CD4-positive, alpha-beta memory T cell (primary cell): ENCODE results near the gene PFDN6. TPM values are rescaled to one million over a fixed set of nuclear protein-coding genes. Genes with fewer than 3 reads are reported as not detected.

ENCODE experiments used
- CTCF ChIA-PET: fragments of 350-600 bp; sonication (Branson Sonifier 250); formaldehyde crosslinking; loops from one replicate; lab custom pipeline; 2021; ENCODE audit warnings: inconsistent platforms; ENCODE audit not compliant: partially characterized antibody; lab: Charles Lee
- POLR2A ChIA-PET: fragments of 350-600 bp; sonication (Branson Sonifier 250); formaldehyde crosslinking; loops from one replicate; lab custom pipeline; 2021; ENCODE audit not compliant: partially characterized antibody; lab: Charles Lee
- DNase-seq, 5 donors: peaks; one replicate each; pipeline versions ENCODE4 v3.0.0 to v3.0.0-alpha.2; 2020 to 2022; ENCODE audit warnings: mixed read lengths in 1 of 5
- H3K27ac ChIP-seq: one replicate; pipeline ENCODE4 v1.7.0; 2013; ENCODE audit warnings: low read depth, low read length
- H3K27me3 ChIP-seq: 2 replicates; pipeline ENCODE4 v1.7.0; 2013; ENCODE audit warnings: mild to moderate bottlenecking, low read length, moderate library complexity; ENCODE audit not compliant: insufficient read depth
- H3K36me3 ChIP-seq: 2 replicates; pipeline ENCODE4 v1.7.0; 2013; ENCODE audit warnings: mild to moderate bottlenecking, low read length, moderate library complexity; ENCODE audit not compliant: insufficient read depth
- H3K4me1 ChIP-seq: 2 replicates; pipeline ENCODE4 v1.7.0; 2013; ENCODE audit warnings: mild to moderate bottlenecking, low read length, moderate library complexity; ENCODE audit not compliant: insufficient read depth
- H3K4me3 ChIP-seq, 2 donors: one replicate each; pipeline ENCODE4 v1.7.0; 2013; ENCODE audit warnings: low read length in 2 of 2, mild to moderate bottlenecking in 1 of 2
- H3K9me3 ChIP-seq, 2 donors: one replicate each; pipeline ENCODE4 v1.7.0; 2013; ENCODE audit warnings: low read length in 2 of 2, control low read depth in 1 of 2; ENCODE audit not compliant: control insufficient read depth in 1 of 2
- H3K27ac Mint-ChIP-seq, 7 donors: one replicate each; pipeline ENCODE4 v1.8.0; 2020 to 2021; ENCODE audit warnings: mixed read lengths in 7 of 7, mild to moderate bottlenecking in 6 of 7, inconsistent platforms in 3 of 7, moderate library complexity in 3 of 7
- H3K27me3 Mint-ChIP-seq, 2 donors: one replicate each; pipeline ENCODE4 v1.8.0; 2020 to 2021; ENCODE audit warnings: mixed read lengths in 2 of 2
- H3K36me3 Mint-ChIP-seq, 2 donors: one replicate each; pipeline ENCODE4 v1.8.0; 2020 to 2021; ENCODE audit warnings: mixed read lengths in 2 of 2, inconsistent platforms in 1 of 2, mild to moderate bottlenecking in 1 of 2
- H3K4me1 Mint-ChIP-seq, 4 donors: one replicate each; pipeline ENCODE4 v1.8.0; 2020 to 2021; ENCODE audit warnings: mixed read lengths in 4 of 4, mild to moderate bottlenecking in 1 of 4
- H3K4me3 Mint-ChIP-seq, 8 donors: one replicate each; pipeline ENCODE4 v1.8.0; 2020 to 2021; ENCODE audit warnings: mixed read lengths in 8 of 8, mild to moderate bottlenecking in 7 of 8, moderate library complexity in 6 of 8, inconsistent platforms in 3 of 8
- H3K9me3 Mint-ChIP-seq, 8 donors: one replicate each; pipeline ENCODE4 v1.8.0; 2020 to 2021; ENCODE audit warnings: mixed read lengths in 8 of 8, mild to moderate bottlenecking in 5 of 8, inconsistent platforms in 3 of 8, moderate library complexity in 1 of 8
- intact Hi-C: fragments of 100-400 bp; cut with micrococcal nuclease; formaldehyde crosslinking; loops from one replicate; pipeline ENCODE4 v1.15.1; 2023
- polyA plus RNA-seq, 2 donors: library from polyadenylated mRNA; unstranded; fragments of 300-500 nt; fragmentation: Illumina TruSeq; gene quantifications; one replicate each; pipeline ENCODE4 v1.2.3, GENCODE V29; 2021
- total RNA-seq, 2 experiments: library from RNA; stranded (reverse); gene quantifications; one replicate each; pipeline ENCODE4 v1.2.3, GENCODE V29; 2021

Gene PFDN6
- total and polyA plus RNA-seq, 4 experiments from 2014 or later, result 33.1 to 45.5 (median 40.2) TPM

- POLR2A ChIA-PET, result interaction anchor here (0.9 to 8.8 kb wide), 36 partner anchors 8 to 1087 kb away, joined by 3 to 220 read pairs (median 6); partner anchors contain the start of genes BAK1, CUTA, PFDN6 and PSMB9
- H3K4me3 ChIP-seq, result peak overlapping the region; percentile 72 to 79
Measured at GRCh38 chr6:33277663-33278391, 11.6 kb upstream of the PFDN6 start.

DNA sequence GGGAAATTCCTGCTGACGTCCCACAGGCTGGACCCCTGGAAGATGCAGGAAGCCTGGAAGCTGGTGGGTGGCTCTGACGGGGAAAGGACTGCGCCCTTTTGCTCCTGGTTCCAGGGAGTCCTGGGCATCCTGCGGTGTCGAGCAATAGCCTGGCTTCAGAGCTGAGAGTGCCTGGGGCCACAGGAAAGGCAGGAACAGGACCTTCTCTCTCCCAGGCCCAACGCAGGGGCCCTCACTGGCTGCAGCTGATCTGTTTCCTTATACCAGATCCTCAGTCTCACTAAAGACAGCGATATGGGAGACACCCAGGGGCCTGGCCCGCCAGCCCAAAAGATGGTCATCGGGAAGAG is 11.0 kb upstream of the PFDN6 start:
- no peak for DNase-seq
- H3K27ac ChIP-seq, result peak overlapping the region; percentile 82
- H3K27me3 ChIP-seq, result no peaks in the 10 kb centered on the region
- peaks cover 0 to 3% (median 0%) of the 10 kb centered on the region in 8 donors for H3K9me3 Mint-ChIP-seq
- peak overlapping the region; percentile 43 to 93 (median 91) for H3K4me3 Mint-ChIP-seq
- H3K4me3 ChIP-seq, result peak overlapping the region in 1 of 2 donors; percentile 79
- ChIA-PET CTCF (interaction anchor here (2.1 to 4.2 kb wide), 3 partner anchors 10 to 67 kb away, joined by 9 to 32 read pairs (median 12); partner anchors contain the start of genes PFDN6, WDR46 and ZBTB22), POLR2A (interaction anchor here (0.5 to 8.8 kb wide), 16 partner anchors 9 to 383 kb away, joined by 3 to 220 read pairs (median 16); partner anchors contain the start of genes CUTA, PFDN6, RGL2 and TAPBP)
- H3K36me3 ChIP-seq, result peaks cover 47% of the 10 kb centered on the region
- peaks cover 58% of the 10 kb centered on the region for H3K4me1 ChIP-seq
- peak overlapping the region in 6 of 7 donors; percentile 61 to 97 (median 84) for H3K27ac Mint-ChIP-seq
- intact Hi-C loops, result loop anchor here (10.0 kb wide), 2 partner anchors 296 to 1304 kb away; partner anchors contain the start of gene DXO
- H3K27me3 Mint-ChIP-seq, result no peaks in the 10 kb centered on the region
- H3K9me3 ChIP-seq, result no peaks in the 10 kb centered on the region
- H3K36me3 Mint-ChIP-seq, result peaks cover 21 to 68% of the 10 kb centered on the region in 2 donors
- peaks cover 25 to 74% (median 47%) of the 10 kb centered on the region in 4 donors for H3K4me1 Mint-ChIP-seq

More at GRCh38 chr6:33277663-33278391, 11.6 kb upstream of the PFDN6 start:
- H3K9me3 Mint-ChIP-seq, result peaks cover 0 to 3% (median 0%) of the 10 kb centered on the region in 8 donors
- intact Hi-C loops, result loop anchor here (1.0 to 10.0 kb wide), 7 partner anchors 11 to 1303 kb away; partner anchors contain the start of genes DXO, PFDN6 and WDR46
- CTCF ChIA-PET, result interaction anchor here (0.6 to 4.2 kb wide), 15 partner anchors 9 to 152 kb away, joined by 3 to 32 read pairs (median 5); partner anchors contain the start of genes PFDN6, WDR46 and ZBTB22
- H3K27ac Mint-ChIP-seq, result peak overlapping the region; percentile 90 to 97 (median 94)
- Histone ChIP-seq H3K27me3 (no peaks in the 10 kb centered on the region), H3K4me1 (peaks cover 64% of the 10 kb centered on the region), H3K9me3 (no peaks in the 10 kb centered on the region), H3K36me3 (peaks cover 49% of the 10 kb centered on the region), H3K27ac (peak overlapping the region; percentile 82)
- H3K4me1 Mint-ChIP-seq, result peaks cover 30 to 80% (median 53%) of the 10 kb centered on the region in 4 donors
- H3K27me3 Mint-ChIP-seq, result no peaks in the 10 kb centered on the region
- peak in 4 of 5 donors; percentile 24 to 46 (median 32) for DNase-seq
- peaks cover 21 to 71% of the 10 kb centered on the region in 2 donors for H3K36me3 Mint-ChIP-seq
- peak overlapping the region; percentile 89 to 93 (median 91) for H3K4me3 Mint-ChIP-seq

DNA sequence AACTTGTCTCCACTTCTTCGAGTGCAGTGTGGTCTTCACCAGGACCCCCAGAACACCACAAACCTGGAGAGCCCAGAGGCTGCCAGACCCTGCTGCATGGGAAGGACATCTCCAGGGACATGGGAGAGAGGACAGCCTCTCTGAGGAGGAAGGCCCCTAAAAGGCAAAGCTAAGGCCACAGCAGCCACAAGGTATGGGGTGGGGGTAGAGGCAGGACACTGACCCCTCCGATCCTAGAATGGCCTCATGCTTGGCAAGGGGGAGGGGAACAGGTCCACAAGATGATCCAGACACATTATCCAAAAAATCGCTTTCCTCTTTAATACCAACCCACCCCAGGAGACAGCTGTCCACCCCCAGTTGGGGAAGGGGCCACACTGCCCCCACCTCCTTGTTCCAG is 10.6 kb upstream of the PFDN6 start:
- intact Hi-C loops, result loop anchor here (10.0 kb wide), 2 partner anchors 296 to 1304 kb away; partner anchors contain the start of gene DXO
- POLR2A ChIA-PET, result interaction anchor here (0.5 to 8.8 kb wide), 12 partner anchors 10 to 1695 kb away, joined by 3 to 220 read pairs (median 28); partner anchors contain the start of genes CUTA, PFDN6, RGL2 and TAPBP
- no peak for DNase-seq

DNA sequence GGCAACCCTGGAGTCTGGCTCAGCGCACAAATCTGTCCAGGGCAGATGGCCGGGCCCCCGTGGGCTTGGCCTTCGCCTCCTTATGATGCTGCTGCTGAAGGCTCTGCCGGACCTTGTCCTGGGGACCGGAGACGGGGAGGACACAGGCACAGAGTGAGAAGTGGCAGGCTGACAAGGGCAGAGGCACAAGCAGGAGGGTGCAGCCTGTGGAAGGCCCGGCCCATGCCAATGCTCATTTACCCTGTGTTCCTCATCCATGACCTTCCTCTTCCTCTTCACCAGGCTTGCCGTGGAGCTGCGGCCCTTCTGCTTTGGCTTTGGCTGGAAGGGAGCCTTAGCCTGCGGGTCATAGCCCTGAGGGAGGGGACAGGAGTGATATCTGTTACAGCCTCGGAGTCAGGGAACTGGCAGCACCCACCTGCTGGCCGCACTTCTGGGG is 10.1 kb upstream of the PFDN6 start:
- peaks cover 20 to 65% (median 40%) of the 10 kb centered on the region in 4 donors for H3K4me1 Mint-ChIP-seq
- CTCF ChIA-PET, result interaction anchor here (4.2 kb wide), 1 partner anchor 66 kb away, joined by 32 read pairs; no protein-coding TSS in a partner anchor
- DNase-seq, result no peak
- peak overlapping the region in 5 of 8 donors; percentile 28 to 91 (median 50) for H3K4me3 Mint-ChIP-seq
- peak overlapping the region in 4 of 7 donors; percentile 15 to 97 (median 32) for H3K27ac Mint-ChIP-seq
- no peaks in the 10 kb centered on the region for H3K27me3 Mint-ChIP-seq
- peaks cover 0 to under 1% (median 0%) of the 10 kb centered on the region in 8 donors for H3K9me3 Mint-ChIP-seq
- Histone ChIP-seq H3K27me3 (no peaks in the 10 kb centered on the region), H3K4me3 (no peak overlapping the region), H3K4me1 (peaks cover 49% of the 10 kb centered on the region), H3K27ac (no peak overlapping the region), H3K9me3 (no peaks in the 10 kb centered on the region), H3K36me3 (peaks cover 42% of the 10 kb centered on the region)
- intact Hi-C loops, result loop anchor here (10.0 kb wide), 2 partner anchors 296 to 1304 kb away; partner anchors contain the start of gene DXO
- peaks cover 21 to 64% of the 10 kb centered on the region in 2 donors for H3K36me3 Mint-ChIP-seq
- POLR2A ChIA-PET, result interaction anchor here (0.6 to 8.8 kb wide), 8 partner anchors 8 to 1696 kb away, joined by 3 to 220 read pairs (median 49); partner anchors contain the start of genes PFDN6, RGL2, RPS18 and VPS52

More for the DNA sequence above, 10.6 kb upstream of the PFDN6 start:
- Mint-ChIP-seq H3K4me1 (peaks cover 22 to 70% (median 44%) of the 10 kb centered on the region in 4 donors), H3K27me3 (no peaks in the 10 kb centered on the region), H3K36me3 (peaks cover 21 to 64% of the 10 kb centered on the region in 2 donors), H3K27ac (peak overlapping the region in 6 of 7 donors; percentile 6 to 97 (median 74)), H3K4me3 (peak overlapping the region in 7 of 8 donors; percentile 28 to 93 (median 89)), H3K9me3 (peaks cover 0 to 3% (median 0%) of the 10 kb centered on the region in 8 donors)
- Histone ChIP-seq H3K36me3 (peaks cover 45% of the 10 kb centered on the region), H3K27me3 (no peaks in the 10 kb centered on the region), H3K4me1 (peaks cover 54% of the 10 kb centered on the region), H3K9me3 (no peaks in the 10 kb centered on the region), H3K27ac (no peak overlapping the region), H3K4me3 (no peak overlapping the region)
- CTCF ChIA-PET, result interaction anchor here (2.1 to 4.2 kb wide), 2 partner anchors 39 to 66 kb away, joined by 9 to 32 read pairs; partner anchors contain the start of gene ZBTB22

GRCh38 chr6:33279971-33280511 is 9.4 kb upstream of the PFDN6 start:
- H3K4me1 ChIP-seq, result peaks cover 41% of the 10 kb centered on the region
- H3K27ac ChIP-seq, result no peak overlapping the region
- H3K4me3 Mint-ChIP-seq, result peak overlapping the region in 2 of 8 donors; percentile 31 to 50

DNA sequence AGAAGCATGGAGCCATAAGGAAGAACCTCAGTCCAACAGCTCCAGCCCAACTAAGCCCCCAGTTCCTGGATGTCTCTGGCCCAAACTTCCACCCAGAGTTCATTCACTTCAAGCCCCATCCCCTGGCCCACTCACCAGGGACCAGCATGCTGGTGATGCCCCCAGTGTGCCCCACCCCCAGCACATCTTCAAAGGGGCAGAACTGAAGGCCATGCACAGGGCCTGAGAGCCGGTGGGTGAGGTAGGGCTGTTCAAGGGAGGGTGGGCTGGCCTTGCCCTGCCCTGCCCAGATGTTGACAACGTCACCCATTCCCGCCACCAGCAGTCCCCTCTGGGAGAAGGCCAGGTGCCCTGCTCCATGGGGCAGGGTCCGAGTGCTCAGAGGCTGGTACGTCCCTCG is 8.9 kb upstream of the PFDN6 start:
- H3K27me3 ChIP-seq, result no peaks in the 10 kb centered on the region
- peaks cover 30% of the 10 kb centered on the region for H3K36me3 ChIP-seq
- Mint-ChIP-seq H3K36me3 (peaks cover 16 to 58% of the 10 kb centered on the region in 2 donors), H3K4me1 (peaks cover 12 to 53% (median 28%) of the 10 kb centered on the region in 4 donors), H3K4me3 (no peak overlapping the region), H3K27ac (peak overlapping the region in 4 of 7 donors; percentile 6 to 65 (median 49)), H3K27me3 (no peaks in the 10 kb centered on the region), H3K9me3 (no peaks in the 10 kb centered on the region)
- CTCF ChIA-PET, result interaction anchor here (0.7 to 1.0 kb wide), 3 partner anchors 9 to 65 kb away, joined by 3 read pairs; partner anchors contain the start of genes PFDN6 and WDR46
- DNase-seq, result no peak
- no peak overlapping the region for H3K4me3 ChIP-seq
- POLR2A ChIA-PET, result interaction anchor here (0.9 to 8.8 kb wide), 5 partner anchors 9 to 64 kb away, joined by 4 to 220 read pairs (median 13); partner anchors contain the start of genes PFDN6, RGL2, RPS18 and VPS52
- H3K27ac ChIP-seq, result no peak overlapping the region
- H3K4me1 ChIP-seq, result peaks cover 36% of the 10 kb centered on the region
- no peaks in the 10 kb centered on the region for H3K9me3 ChIP-seq
- intact Hi-C loops, result no loop called here

More at GRCh38 chr6:33279971-33280511, 9.4 kb upstream of the PFDN6 start:
- DNase-seq, result no peak
- CTCF ChIA-PET, result no interaction called here
- Mint-ChIP-seq H3K27ac (peak overlapping the region in 4 of 7 donors; percentile 29 to 78 (median 52)), H3K36me3 (peaks cover 16 to 63% of the 10 kb centered on the region in 2 donors), H3K4me1 (peaks cover 12 to 58% (median 33%) of the 10 kb centered on the region in 4 donors), H3K27me3 (no peaks in the 10 kb centered on the region), H3K9me3 (no peaks in the 10 kb centered on the region)
- H3K36me3 ChIP-seq, result peaks cover 35% of the 10 kb centered on the region
- intact Hi-C loops, result loop anchor here (10.0 kb wide), 2 partner anchors 295 to 1305 kb away; partner anchors contain the start of gene DXO
- H3K27me3 ChIP-seq, result no peaks in the 10 kb centered on the region
- no peak overlapping the region for H3K4me3 ChIP-seq
- POLR2A ChIA-PET, result interaction anchor here (0.9 to 8.8 kb wide), 5 partner anchors 8 to 65 kb away, joined by 3 to 220 read pairs (median 13); partner anchors contain the start of genes PFDN6, RGL2, RPS18 and VPS52
- no peaks in the 10 kb centered on the region for H3K9me3 ChIP-seq
